ENCODE data around the gene HELZ. TPM values are rescaled to one million over a fixed set of nuclear protein-coding genes. Genes with fewer than 3 reads are reported as not detected.
"Not testable (repeated sequence)": the region's sequence is repeated elsewhere in the genome, so short reads cannot be mapped to it uniquely, and the experiment has no call there.

HELZ gene
- polyA plus RNA-seq, 2 of the 4 experiments (the other 2 are of a cell fraction), result 5.6 to 18.3 TPM

GRCh38 chr17:67041941-67042899 is 202.8 kb downstream of the HELZ start:
- POLR2A ChIA-PET, result no interaction called here
- Histone ChIP-seq H3K9me3 (no peaks in the 10 kb centered on the region; the same call in 2 of the 3 replicates), H3K4me3 (no peak overlapping the region), H3K27ac (no peak overlapping the region), H3K4me1 (no peaks in the 10 kb centered on the region), H3K4me2 (no peak overlapping the region)
- ATAC-seq (no peak), FAIRE-seq (no peak), DNase-seq (ENCODE audit: low read depth in 1 of 2, low spot score in 1 of 2) (no peak)
- TF ChIP-seq NFE2L2 (conservative IDR thresholded peaks at IDR 0.05; ENCODE audit: low read length) (no peak), FOXS1 (CRISPR knock-in tag; IDR thresholded peaks at IDR 0.05) (no peak), CTCF (IDR thresholded peaks at IDR 0.05) (no peak), ESRRA (IDR thresholded peaks at IDR 0.05; ENCODE audit: borderline replicate concordance, low read length) (no peak), GATA3 (IDR thresholded peaks at IDR 0.05; ENCODE audit: borderline replicate concordance) (no peak), MAZ (IDR thresholded peaks at IDR 0.05; ENCODE audit: borderline replicate concordance, low read depth, low read length) (no peak), E2F6 (IDR thresholded peaks at IDR 0.05; ENCODE audit: borderline replicate concordance, low read depth) (no peak), NR3C1 (IDR thresholded peaks at IDR 0.05) (no peak), RCOR1 (IDR thresholded peaks at IDR 0.05; ENCODE audit: low read depth, low read length) (no peak), MYC (IDR thresholded peaks at IDR 0.05; ENCODE audit: borderline replicate concordance, low read length) (no peak), REST (IDR thresholded peaks at IDR 0.05) (no peak), USF2 (IDR thresholded peaks at IDR 0.05) (no peak), ELK1 (IDR thresholded peaks at IDR 0.05; ENCODE audit: low read depth, low read length) (no peak)
- 66% methylated on average over 11 of the region's 11 CpGs for WGBS (ENCODE audit: missing lambda C conversion rate)
- CTCF ChIA-PET, result interaction anchor here (0.6 to 1.1 kb wide), 5 partner anchors 12 to 233 kb away, joined by 3 read pairs; no protein-coding TSS in a partner anchor

GRCh38 chr17:67041531-67041930 is 203.5 kb downstream of the HELZ start:
- CTCF ChIA-PET, result interaction anchor here (0.9 to 1.1 kb wide), 3 partner anchors 13 to 58 kb away, joined by 3 read pairs; no protein-coding TSS in a partner anchor
- Histone ChIP-seq H3K27ac (no peak overlapping the region), H3K9me3 (no peaks in the 10 kb centered on the region), H3K4me2 (no peak overlapping the region), H3K4me1 (no peaks in the 10 kb centered on the region), H3K4me3 (no peak overlapping the region)
- TF ChIP-seq FOXS1 (CRISPR knock-in tag; IDR thresholded peaks at IDR 0.05), result no peak
- DNase-seq (ENCODE audit: low read depth in 1 of 2, low spot score in 1 of 2) (no peak), FAIRE-seq (no peak), ATAC-seq (no peak)
- POLR2A ChIA-PET, result no interaction called here
- 71% methylated on average over 7 of the region's 7 CpGs for WGBS (ENCODE audit: missing lambda C conversion rate)

- 73% methylated on average over 5 of the region's 5 CpGs for WGBS (ENCODE audit: missing lambda C conversion rate)
- ATAC-seq; POLR2A ChIA-PET; H3K9me3 ChIP-seq; H3K4me3 ChIP-seq; H3K27ac ChIP-seq; DNase-seq (ENCODE audit: low read depth in 1 of 2, low spot score in 1 of 2); H3K4me1 ChIP-seq; FAIRE-seq; H3K4me2 ChIP-seq: not testable (repeated sequence)
- CTCF ChIA-PET, result interaction anchor here (0.9 to 1.1 kb wide), 2 partner anchors 42 to 59 kb away, joined by 3 read pairs; no protein-coding TSS in a partner anchor
These were observed 203.9 kb downstream of the HELZ start for GRCh38 chr17:67041119-67041518.
